HG03139 (cell line): Measurements from ENCODE around the gene RBP5.
A peak's percentile ranks its signal among the peaks of the same experiment; 100 is the strongest.
"Not testable (repeated sequence)": the region's sequence is repeated elsewhere in the genome, so short reads cannot be mapped to it uniquely, and the experiment has no call there.

Source experiments
- ATAC-seq: cut with Tn5 transposase; IDR thresholded peaks from one replicate; pipeline ENCODE4 v1.9.1; 2021; ENCODE audit not compliant: unreplicated experiment

The RBP5 gene

DNA sequence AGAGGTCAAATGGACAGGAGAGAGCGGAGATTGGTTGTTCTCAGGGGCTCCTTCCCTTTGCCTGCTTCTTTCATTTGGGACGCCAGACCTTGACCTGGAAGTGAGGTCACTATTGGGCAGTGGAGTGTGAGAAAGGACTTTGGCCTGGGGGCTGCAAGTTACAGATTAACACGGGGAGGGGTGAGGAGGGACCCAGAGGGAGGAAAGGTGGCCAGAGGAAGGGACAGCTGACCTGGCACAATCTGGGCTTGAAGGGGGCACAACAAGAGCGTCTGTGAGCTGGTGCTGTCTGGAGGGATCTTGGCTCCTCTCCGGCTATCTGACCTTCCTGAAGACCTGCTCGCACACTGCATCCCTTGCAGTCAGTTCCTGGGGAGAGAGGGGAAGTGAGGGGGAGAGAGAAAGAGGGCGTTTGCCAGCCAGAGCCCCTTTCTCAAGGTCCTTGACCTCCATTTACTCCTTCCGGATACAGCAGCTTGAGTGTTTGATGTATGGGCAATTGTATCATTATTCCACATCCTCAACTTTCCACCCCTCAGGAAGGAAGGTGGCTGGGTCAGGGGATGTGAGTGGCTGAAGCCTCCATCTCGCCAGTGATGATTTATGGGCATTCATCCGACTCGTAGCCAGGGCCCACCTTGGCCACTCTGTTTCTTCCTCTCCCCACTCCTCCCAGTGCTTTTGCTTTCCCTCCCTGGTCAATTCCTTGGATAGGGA is 4.7 kb downstream of the RBP5 start:
- no peak for ATAC-seq

DNA sequence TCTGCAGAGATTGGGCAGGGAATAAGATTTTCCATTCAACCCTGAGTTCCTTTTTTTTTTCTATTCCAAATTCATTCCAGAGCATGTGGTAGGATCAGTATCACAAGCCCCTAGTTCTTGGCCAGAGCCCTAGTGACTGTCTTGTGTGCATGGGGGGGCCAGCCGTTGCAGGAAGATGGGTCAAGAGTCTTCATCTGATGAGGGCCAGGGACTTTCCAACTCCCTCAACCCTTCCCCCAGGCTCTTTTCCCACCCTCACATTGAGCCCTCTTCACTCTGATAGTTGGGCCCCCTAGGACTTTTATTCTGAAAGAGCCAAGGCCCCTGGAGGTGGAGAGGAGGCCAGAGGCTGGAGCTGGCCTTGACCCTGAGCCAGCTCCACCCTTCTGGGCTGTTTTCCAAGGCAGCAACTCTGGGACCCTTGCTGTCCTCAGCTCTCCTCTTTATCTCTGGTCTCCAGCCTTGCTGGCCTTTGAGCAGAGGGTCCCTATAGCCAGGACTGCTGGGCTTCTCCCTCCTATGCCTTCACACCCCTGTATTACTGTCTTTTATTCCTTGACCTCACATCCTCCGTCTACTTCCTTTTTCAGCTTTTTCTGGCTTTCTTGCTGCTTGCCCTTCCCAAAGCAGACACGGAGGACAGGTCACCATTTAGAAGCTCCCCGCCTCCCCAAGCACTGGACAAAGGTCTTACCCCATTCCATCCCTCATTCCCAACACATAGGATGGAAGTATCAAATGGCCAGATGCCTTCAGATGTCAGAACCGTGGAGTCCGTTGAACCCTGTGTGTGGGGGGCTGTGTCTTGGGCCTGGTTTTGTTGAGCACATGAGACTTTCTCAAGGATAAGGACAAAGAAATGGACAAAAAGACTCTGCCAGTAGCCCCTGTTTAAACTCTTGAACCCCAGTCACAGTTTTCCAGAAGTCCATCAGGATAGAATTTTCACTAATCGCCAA is 5.6 kb downstream of the RBP5 start:
- no peak for ATAC-seq

DNA sequence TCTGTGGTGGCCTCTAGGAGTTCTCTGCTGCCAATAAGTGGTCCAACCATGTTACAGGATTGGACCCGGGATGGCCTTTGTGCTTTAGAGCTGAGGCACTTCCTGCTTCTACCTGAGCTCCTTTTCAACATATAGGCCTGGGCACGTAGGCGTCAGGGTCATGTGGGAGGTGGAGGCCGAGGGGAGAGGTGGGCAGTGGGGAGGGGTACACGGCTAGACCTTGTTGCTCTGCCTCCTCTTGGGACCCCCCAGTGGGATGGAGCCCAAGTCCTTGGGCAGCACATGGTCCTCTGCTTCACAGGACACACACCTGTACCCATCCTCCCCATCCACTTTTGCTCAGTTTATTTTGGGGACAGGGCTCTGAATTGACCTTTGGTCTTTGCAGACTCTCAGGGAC is 7.4 kb downstream of the RBP5 start:
- ATAC-seq, result no peak

DNA sequence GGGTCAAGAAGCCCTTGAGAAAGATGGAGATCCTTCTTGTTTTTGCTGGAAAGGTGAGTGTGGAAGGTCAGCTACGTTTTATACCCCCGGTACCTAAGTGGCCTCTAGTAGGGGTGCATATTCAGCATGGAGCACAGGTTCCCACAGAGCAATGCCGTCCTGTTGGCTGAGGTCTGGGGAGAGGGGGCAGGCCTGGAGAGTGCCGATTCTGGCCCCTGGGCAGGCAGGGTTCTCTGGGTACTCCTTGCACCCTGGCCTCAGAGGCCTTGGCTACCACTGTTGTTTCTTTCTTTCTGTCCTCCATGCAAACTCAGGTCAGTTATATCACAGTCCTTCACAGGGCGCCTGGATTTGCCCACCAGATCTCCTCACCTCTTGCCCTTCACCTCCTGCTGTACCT is 8.5 kb downstream of the RBP5 start:
- no peak for ATAC-seq

DNA sequence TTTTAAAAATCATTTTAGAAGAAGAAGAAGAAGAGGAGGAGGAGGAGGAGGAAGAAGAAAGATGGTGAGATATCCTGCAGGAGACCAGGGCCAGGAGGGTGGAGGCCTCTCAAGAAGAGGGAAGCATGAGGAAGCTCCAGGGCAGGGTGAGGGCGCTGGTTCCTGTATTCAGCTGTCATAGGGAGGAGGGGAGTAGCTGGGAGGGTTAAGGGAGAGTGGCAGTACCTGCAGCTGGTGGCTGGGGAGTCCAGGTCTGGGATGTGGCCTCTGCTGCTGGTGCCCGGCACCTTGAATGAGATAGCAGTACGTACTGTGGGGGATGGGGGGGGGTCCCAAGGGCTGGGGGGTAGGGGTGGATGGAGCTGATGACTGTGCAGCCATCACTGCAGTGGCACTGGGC is 9.8 kb downstream of the RBP5 start:
- no peak for ATAC-seq

DNA sequence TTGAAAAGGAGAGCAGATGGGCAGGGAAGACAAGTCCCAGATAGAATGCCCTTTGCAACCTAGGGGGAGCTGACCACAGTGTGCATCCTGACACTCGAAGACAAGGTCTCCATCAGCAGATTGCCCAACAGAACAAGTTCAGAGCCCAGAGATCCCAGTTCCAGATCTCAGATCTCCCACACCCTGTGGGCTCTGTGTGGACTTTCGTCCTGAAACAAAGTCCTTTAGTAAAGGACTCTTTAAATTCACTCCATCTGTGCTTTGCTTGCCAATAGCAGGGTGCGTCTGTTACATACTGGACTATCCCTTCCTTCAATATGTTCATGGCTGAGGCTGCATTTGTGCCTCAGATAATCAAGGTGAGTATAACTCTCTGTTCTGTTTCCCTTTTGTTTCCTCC is 11.0 kb downstream of the RBP5 start:
- no peak for ATAC-seq

DNA sequence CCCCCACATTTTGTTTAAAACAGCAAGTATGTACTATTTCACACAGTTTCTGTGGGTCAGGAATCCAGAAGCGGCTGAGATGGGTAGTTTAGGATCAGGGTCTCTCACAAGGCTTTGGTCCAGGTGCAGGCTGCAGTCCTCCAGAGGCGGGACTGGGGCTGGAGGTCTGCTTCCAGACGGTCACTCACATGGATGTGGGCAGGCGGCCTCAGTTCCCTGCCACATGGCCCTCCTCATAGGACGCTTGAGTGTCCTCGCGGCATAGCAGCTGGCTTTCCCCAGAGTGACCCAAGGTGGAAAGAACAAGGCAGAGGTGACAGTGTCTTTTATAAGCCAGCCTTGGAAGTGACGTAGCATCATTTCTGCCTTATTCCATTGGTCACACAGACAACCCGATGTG is 11.8 kb downstream of the RBP5 start:
- no peak for ATAC-seq

DNA sequence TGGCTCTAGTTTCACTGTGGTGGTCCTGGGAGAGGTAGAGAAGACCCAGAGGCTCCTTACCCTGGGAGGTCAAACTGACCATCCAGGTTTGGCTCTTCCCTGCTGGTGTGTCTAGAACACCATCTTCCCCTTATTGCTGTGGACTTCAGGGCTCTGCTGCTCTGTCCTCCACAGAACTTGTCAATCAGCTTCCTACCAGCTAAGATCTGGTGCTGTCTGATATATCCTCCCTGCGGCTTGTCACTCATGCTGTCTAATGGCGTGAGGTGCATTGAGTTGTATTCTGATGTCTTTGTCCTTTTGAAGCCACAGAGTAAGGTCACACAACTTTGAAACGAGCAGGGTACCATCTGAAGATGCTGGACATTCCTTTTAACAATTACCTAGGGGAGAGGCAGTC is 12.5 kb downstream of the RBP5 start:
- ATAC-seq, result no peak

DNA sequence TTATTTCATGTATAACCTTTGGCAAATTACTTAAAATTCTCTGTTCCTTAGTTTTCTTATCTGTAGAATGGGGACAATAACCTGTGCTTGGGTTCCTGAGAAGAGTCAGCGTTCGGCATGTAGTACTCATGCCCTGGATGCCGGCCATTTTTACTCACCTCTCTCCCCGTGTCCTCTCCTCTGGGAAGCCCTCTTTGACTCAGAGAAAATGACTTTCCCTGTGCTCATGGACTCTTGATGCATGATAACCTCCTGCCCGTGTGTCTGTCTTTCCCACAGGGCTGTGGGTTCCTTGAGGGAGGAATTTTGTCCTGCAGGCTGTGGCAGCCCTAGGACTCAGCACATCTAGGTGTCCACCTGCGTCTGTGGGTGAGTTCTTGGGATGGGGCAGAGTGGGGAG is 13.8 kb downstream of the RBP5 start:
- no peak for ATAC-seq

DNA sequence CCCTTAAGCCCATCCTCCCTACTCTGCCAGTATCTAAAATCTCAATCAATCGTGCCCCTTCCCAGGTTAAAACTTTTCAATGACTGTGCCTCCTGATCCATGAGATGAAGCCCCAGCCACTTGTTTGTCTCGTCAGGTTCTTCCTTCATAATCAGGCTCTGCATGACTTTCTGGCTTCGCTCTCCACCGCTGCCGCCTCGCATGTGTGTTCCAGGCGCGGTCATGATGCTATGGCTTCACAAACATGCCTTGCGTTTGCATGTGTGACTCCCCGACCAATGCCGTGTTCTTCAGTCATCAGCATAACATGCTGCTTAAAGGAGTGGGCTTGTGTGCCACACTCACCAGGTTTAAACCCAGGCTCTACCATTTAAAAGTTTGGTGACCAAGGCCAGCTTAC is 14.7 kb downstream of the RBP5 start:
- no peak for ATAC-seq

DNA sequence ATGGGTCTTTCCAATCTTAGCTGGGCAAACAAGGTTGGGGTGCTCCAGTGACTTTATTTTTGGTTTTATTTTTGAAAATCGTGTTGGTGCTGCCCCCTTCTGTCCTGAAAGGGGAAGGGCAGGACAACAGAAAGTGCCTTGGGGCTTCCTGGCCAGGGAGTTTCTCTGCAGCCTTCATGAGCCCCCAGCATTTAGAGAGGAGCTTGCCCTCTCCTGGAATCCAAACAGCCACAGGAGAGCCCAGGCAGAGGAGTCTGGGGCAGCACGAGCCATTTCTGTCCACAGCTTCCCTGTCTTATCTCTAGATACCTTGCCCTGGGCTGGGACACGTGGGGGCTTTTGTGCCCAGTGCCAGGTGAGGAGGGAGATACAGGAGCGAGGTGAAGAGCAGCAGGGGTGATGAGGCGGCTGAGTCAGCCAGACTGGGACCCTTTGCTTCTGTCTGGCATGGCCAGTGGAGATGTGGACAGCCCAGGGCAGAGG is 15.3 kb downstream of the RBP5 start:
- no peak for ATAC-seq

DNA sequence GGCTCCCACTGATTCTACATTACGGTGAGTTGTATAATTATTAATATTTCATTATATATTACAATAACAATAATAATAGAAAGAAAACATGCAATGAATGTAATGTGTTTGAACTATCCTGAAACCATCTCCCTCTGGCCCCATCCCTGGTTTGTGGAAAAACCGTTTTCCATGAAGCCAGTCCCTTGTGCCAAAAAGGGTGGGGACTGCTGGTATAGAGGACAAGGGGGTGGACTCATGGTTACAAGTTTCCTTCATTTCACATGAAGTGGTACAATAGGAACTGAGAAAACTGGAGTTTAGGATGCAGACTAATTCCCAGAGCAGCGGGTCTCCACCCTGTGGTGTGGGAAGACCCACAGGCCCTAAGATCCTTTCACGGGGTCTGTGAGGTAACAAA is 16.6 kb downstream of the RBP5 start:
- ATAC-seq, result no peak

DNA sequence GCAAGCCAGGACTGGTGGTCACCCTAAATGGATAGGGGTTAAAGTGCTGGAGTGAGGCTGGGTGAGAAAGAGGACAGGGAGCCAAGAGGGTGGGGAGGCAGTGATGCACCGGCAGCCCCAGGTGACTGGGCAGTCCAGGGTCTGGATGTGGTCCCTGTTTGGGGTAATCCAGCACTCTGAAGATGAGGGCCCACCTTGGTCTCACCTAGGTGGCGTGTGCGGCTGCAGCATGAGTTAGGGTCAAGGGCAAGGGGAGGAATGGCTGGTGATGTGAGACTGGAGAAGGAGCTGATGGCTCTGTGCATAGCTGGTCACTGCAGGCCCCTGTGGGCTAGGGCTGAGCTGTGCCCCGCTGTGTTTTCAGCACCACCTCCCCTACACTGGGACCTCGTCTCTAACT is 18.0 kb downstream of the RBP5 start:
- no peak for ATAC-seq

DNA sequence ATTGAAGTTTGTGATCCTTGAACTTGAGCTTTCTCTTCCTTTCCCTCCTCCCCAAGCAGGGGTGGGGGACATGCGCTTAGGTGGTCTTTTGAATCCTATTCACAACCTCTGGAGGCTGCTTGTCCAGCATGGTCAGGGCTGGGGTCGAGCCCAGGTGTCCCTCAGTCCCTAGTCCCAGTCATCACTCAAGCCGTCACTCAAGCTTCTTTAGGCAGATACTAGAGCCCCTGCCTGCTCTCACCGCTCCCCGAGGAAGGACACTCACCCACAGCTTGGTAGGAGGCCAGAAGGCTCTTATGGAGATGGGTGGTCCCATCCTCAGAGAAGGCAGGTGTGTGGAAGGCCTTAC is 19.1 kb downstream of the RBP5 start:
- no peak for ATAC-seq

DNA sequence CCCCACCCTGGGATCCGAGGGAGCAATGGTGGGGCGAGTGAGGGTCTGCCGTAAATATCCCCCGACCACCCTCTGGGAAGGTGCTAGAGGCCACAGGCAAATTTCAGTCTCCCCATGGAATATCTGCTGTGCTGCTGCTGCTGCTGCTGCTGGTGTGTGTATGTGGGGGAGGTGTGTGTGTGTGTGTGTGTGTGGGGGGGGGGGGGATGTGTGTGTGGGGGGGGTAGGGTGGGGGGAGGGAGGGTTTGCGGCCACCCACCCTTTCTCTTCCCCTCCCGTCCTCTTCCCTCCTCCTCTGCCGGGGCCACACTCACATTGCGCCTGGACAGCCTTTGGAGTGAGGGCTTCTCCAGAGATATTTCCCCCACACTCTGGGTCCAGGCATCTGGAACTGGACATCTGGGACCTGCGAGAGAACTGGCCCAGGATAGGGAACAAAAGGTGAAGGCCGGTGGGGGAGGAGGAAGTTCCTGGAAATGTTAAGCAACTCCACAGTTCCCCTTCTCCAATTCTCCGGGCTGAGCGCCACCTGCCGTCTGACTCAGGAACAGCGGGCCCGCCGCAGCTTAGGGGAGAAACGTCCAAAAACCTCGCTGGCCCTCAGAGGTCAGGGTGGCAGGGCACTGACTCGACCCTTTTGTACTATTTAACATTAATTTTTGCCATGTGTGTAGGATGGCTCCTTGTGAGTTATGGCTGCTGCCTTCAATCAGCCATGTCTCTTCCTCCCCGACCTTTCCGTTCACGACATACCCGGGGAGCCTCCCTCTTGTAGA is 19.7 kb downstream of the RBP5 start, which contains the start of gene C1RL:
C1RL (minus strand) TSS at position 419 of the 776 bp plus-strand sequence; CDS start at position 385, 34 bp downstream.
- ATAC-seq, result no peak

DNA sequence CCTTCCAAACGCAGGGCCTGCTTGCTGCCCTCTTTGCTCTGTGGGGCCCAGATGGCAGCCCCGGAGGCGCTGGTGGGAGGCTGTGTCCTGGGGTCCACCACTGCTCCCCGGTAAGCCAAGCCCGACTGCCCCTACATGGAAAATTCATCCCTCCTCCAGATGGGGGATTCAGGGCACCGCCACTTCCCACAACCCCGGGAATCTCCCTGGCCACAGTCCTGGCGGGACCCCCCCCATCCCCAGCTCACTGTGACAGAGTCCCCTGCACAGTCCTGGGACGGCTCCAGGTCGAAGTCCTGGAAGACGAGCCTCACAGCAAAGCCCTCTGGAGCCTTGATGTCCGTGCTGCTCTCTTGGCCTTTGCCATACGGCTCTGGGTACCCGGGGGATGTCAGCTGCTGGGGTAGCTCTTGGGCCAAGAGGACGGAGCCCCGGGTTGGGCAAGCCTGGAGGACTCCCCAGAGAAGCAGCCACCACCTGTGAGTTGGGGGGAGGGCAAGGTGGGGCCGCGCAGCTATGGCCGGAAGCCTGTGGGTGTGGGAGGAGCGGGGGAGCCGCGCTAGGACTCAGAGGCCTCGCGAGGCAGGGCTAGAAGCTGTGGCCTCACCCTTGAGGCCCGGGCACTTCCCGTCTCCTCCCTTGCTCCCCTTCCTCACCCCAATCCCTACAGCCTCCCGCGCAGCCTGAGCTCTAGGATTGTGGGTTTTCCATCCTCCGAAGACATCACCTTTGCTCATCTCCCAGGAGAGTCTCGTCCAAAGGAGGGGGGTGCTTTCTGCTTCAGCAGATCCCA is 20.5 kb downstream of the RBP5 start:
- ATAC-seq, result peak; percentile 89

DNA sequence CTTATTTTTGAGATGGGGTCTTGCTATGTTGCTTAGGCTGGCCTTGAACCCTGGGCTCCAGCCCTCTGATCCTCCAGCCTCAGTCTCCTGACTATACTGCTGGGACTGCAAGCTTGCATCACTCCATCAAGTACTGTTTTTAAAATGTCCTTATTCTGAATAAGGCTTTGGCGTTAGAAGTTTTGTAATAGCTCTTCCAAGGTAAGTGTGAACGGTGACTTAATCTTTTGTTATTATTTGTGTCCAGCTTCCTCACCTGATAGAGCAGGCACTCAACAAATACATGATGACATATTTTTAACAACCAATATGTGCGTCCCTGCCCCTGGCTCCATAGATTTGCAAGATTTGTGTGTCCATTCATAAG is 21.1 kb downstream of the RBP5 start:
- ATAC-seq, result no peak

DNA sequence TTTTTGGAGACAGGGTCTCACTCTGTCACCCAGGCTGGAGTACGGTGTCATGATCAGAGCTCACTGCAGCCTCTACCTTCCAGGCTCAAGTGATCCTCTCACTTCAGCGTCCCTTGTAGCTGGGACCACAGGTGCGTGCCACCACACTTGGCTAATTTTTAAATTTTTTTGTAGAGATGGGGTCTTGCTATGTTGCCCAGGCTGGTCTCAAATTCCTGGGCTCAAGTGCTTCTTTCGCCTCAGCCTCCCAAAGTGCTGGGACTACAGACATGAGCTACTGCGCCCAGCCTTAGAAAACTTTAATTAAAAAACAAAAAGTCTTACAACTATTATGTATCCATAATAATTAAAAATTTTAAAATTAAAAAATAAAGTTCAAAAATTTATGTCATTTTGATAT is 21.5 kb downstream of the RBP5 start:
- ATAC-seq, result not testable (repeated sequence)

DNA sequence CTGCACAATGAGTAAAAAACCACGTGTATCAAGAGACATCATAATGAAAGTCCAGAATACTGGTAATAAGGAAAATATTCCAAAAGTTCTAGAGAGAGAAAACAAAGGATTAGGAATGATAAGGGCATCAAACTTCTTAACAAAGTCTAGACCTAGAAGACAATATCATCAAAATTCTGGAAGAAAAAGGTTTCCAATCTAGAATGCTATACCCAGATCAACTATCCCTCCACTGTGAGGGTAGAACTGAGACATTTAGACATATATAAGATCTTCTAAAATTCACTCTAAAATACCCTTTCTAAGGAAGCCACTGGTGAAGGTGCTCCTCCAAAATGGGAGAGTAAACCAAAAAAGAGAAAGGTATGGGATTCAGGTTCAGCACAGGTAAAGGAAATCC is 22.6 kb downstream of the RBP5 start:
- no peak for ATAC-seq

DNA sequence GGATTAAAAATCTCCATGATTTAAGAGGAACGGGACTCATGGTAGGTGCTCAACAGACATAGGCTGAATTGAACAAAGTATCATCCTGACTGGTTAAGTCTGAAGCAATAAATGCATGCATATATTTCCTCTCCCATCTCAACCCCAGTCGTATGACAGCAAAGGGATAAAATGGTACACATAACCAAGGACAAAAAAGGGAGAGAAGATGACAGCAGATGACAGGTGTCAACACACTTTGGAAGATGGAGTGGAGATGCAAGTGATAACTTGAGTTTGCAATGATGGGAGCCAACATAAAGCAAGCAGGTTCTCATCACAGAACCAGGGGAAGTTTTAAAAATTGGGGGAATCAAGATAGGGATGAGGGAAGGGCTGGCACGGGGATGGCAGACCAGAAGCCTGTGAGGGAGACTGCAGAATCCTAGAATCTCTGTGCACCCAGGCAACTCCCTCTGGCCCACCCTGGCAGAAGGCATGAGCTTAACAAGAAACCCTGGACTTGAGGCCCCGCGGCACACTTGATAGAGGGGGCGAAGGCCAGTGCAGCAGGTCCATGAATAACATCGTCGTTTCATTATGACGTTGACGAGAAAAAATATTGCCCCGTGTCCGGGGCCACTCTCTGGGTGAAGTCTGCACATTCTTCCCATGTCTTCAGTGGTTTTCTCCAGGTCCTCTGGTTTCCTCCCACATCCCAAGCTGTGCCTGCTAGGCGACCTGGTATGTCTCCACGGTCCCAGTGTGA is 24.7 kb downstream of the RBP5 start:
- ATAC-seq, result no peak
